Mesodermal cell (in vitro differentiated cells): ENCODE measurements around the gene PZP.

Source experiments
- H3K27ac ChIP-seq: 2 replicates; pipeline ENCODE4 v1.7.0; 2013; ENCODE audit warnings: mild to moderate bottlenecking, low read depth, low read length, moderate library complexity; ENCODE audit not compliant: severe bottlenecking
- H3K36me3 ChIP-seq: 2 replicates; pipeline ENCODE4 v1.7.1; 2013; ENCODE audit warnings: mild to moderate bottlenecking, low read length, moderate library complexity; ENCODE audit not compliant: control insufficient read depth, insufficient read depth
- H3K4me1 ChIP-seq: one replicate; pipeline ENCODE4 v1.7.1; 2013; ENCODE audit warnings: mild to moderate bottlenecking, low read length; ENCODE audit not compliant: insufficient read depth, control insufficient read depth, poor library complexity, severe bottlenecking
- H3K4me3 ChIP-seq: 2 replicates; pipeline ENCODE4 v1.7.0; 2013; ENCODE audit warnings: low read length, control low read depth, mild to moderate bottlenecking; ENCODE audit not compliant: insufficient read depth, poor library complexity, severe bottlenecking; ENCODE audit errors: extremely low read depth
- H3K9me3 ChIP-seq: 2 replicates; pipeline ENCODE4 v1.7.1; 2013; ENCODE audit warnings: mild to moderate bottlenecking, low read length, moderate library complexity; ENCODE audit not compliant: control insufficient read depth
- WGBS, 2 experiments: methylation state at CpG; one replicate each; pipeline ENCODE4 v1.1.5; 2013; ENCODE audit warnings: missing lambda C conversion rate in 2 of 2; ENCODE audit not compliant: insufficient coverage in 2 of 2; 5-methylcytosine and 5-hydroxymethylcytosine counted together

The PZP gene

GRCh38 chr12:9112076-9112853, 95.9 kb downstream of the PZP start:
- 87 to 97% methylated on average over 4 to 5 of the region's 6 CpGs for WGBS, 2 experiments
- H3K4me3 ChIP-seq, result no peak overlapping the region

GRCh38 chr12:9111525-9111924, 96.7 kb downstream of the PZP start:
- peaks cover 5% of the 10 kb centered on the region for H3K4me1 ChIP-seq
- WGBS, 2 experiments, result no CpG with 5 or more reads among the region's 1 CpG
- no peak overlapping the region for H3K4me3 ChIP-seq
- no peak overlapping the region for H3K27ac ChIP-seq
- no peaks in the 10 kb centered on the region for H3K36me3 ChIP-seq
- no peaks in the 10 kb centered on the region for H3K9me3 ChIP-seq

More at GRCh38 chr12:9112076-9112853, 95.9 kb downstream of the PZP start:
- Histone ChIP-seq H3K36me3 (no peaks in the 10 kb centered on the region), H3K4me1 (peaks cover 5% of the 10 kb centered on the region), H3K27ac (no peak overlapping the region), H3K9me3 (no peaks in the 10 kb centered on the region)

GRCh38 chr12:9109737-9110491, 98.3 kb downstream of the PZP start:
- no CpG with 5 or more reads among the region's 3 CpGs for WGBS, 2 experiments
- Histone ChIP-seq H3K4me1 (no peaks in the 10 kb centered on the region), H3K27ac (no peak overlapping the region), H3K36me3 (no peaks in the 10 kb centered on the region), H3K4me3 (no peak overlapping the region), H3K9me3 (no peaks in the 10 kb centered on the region)

- Histone ChIP-seq H3K36me3 (no peaks in the 10 kb centered on the region), H3K4me3 (no peak overlapping the region), H3K9me3 (no peaks in the 10 kb centered on the region), H3K4me1 (no peaks in the 10 kb centered on the region), H3K27ac (no peak overlapping the region)
- WGBS, 2 experiments, result 100% methylated on average over 1 of the region's 1 CpG; no CpG with 5 or more reads in 1 of the 2 experiments
Measured at GRCh38 chr12:9109213-9109522, 99.0 kb downstream of the PZP start.

GRCh38 chr12:9108504-9109212, 99.5 kb downstream of the PZP start:
- no peaks in the 10 kb centered on the region for H3K4me1 ChIP-seq
- H3K27ac ChIP-seq, result no peak overlapping the region
- WGBS, 2 experiments, result 50 to 64% methylated on average over 2 to 3 of the region's 5 CpGs
- no peaks in the 10 kb centered on the region for H3K36me3 ChIP-seq
- no peak overlapping the region for H3K4me3 ChIP-seq
- H3K9me3 ChIP-seq, result no peaks in the 10 kb centered on the region

- 97 to 100% methylated on average over 3 of the region's 3 CpGs for WGBS, 2 experiments
- Histone ChIP-seq H3K27ac (no peak overlapping the region), H3K9me3 (no peaks in the 10 kb centered on the region), H3K36me3 (no peaks in the 10 kb centered on the region), H3K4me1 (no peaks in the 10 kb centered on the region), H3K4me3 (no peak overlapping the region)
Measured at GRCh38 chr12:9107542-9107873, 100.7 kb downstream of the PZP start.

GRCh38 chr12:9106610-9107541, 101.3 kb downstream of the PZP start:
- Histone ChIP-seq H3K4me3 (no peak overlapping the region), H3K27ac (no peak overlapping the region), H3K4me1 (no peaks in the 10 kb centered on the region), H3K9me3 (no peaks in the 10 kb centered on the region), H3K36me3 (no peaks in the 10 kb centered on the region)
- 74 to 95% methylated on average over 2 of the region's 11 CpGs for WGBS, 2 experiments

GRCh38 chr12:9106067-9106466, 102.1 kb downstream of the PZP start:
- 100% methylated on average over 1 of the region's 1 CpG; no CpG with 5 or more reads in 1 of the 2 experiments for WGBS, 2 experiments
- no peaks in the 10 kb centered on the region for H3K36me3 ChIP-seq
- no peaks in the 10 kb centered on the region for H3K4me1 ChIP-seq
- no peaks in the 10 kb centered on the region for H3K9me3 ChIP-seq
- no peak overlapping the region for H3K4me3 ChIP-seq
- no peak overlapping the region for H3K27ac ChIP-seq

GRCh38 chr12:9104767-9105423, 103.3 kb downstream of the PZP start:
- no peaks in the 10 kb centered on the region for H3K4me1 ChIP-seq
- H3K27ac ChIP-seq, result no peak overlapping the region
- H3K4me3 ChIP-seq, result no peak overlapping the region
- no peaks in the 10 kb centered on the region for H3K36me3 ChIP-seq
- H3K9me3 ChIP-seq, result no peaks in the 10 kb centered on the region

- Histone ChIP-seq H3K27ac (no peak overlapping the region), H3K4me1 (no peaks in the 10 kb centered on the region), H3K4me3 (no peak overlapping the region), H3K36me3 (no peaks in the 10 kb centered on the region), H3K9me3 (no peaks in the 10 kb centered on the region)
- 63 to 75% methylated on average over 1 of the region's 4 CpGs for WGBS, 2 experiments
Measured at GRCh38 chr12:9104087-9104486, 104.1 kb downstream of the PZP start.
